Activated CD4-positive, alpha-beta T cell treated with anti-CD3 and anti-CD28 coated beads, Interleukin-2, amount 50 U/mL, for 16 hours (primary cell): ENCODE results near the gene PIK3C2G.
A peak's percentile ranks its signal among the peaks of the same experiment; 100 is the strongest.

ENCODE experiments used
- DNase-seq: peaks from one replicate; pipeline ENCODE4 v3.0.0-alpha.2; 2020

The PIK3C2G gene

DNA sequence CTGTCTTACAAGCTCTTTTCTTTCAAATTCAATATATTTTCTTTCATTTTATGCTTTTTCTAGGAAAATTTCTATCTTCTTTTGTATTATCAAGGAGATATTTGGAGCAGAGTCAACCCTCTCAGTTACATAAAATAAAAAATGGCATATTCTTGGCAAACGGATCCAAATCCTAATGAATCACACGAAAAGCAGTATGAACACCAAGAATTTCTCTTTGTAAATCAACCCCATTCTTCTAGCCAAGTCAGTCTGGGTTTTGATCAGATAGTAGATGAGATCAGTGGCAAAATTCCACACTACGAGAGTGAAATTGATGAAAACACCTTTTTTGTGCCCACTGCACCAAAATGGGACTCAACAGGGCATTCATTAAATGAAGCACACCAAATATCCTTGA, 20.6 kb downstream of the PIK3C2G start:
- no peak for DNase-seq

DNA sequence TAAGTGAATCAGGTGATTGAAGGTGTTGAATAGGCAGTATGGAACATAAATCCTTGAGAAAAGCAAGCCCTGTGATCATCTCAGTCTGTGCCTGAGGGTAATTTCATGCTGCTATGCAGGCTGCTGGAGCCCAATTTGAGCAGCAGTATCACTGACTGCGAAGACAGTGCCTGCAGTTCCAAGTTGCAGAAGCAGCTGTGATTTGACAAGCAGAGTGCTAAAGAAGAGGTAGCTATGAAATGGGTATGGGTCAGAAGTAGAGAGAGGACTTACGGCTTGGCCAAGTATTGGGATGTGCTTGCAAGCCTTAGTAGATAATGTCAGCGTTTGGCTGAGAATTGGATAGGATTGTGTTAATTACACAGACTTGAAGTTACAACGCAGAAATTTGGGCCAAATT, 22.5 kb downstream of the PIK3C2G start:
- DNase-seq = no peak

GRCh38 chr12:18284386-18284785, 23.1 kb downstream of the PIK3C2G start:
- no peak for DNase-seq

DNA sequence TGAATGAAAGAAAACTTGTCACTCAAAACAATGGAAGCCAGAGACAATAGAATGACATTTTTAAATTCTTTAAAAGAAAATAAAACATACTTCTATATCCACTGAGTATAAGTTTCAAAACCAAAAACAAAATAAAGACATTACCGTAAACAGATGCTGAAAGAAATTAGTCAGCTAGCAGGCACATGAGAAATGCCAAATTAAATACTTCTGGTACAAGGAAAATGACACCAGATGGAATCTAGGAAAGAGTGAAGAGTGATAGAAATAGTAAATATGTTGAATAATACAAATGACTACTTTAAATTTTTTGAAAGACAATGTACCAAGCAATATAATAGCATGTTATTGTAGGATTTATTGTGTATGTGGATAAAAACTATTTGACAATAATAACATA, 23.8 kb downstream of the PIK3C2G start:
- no peak for DNase-seq

DNA sequence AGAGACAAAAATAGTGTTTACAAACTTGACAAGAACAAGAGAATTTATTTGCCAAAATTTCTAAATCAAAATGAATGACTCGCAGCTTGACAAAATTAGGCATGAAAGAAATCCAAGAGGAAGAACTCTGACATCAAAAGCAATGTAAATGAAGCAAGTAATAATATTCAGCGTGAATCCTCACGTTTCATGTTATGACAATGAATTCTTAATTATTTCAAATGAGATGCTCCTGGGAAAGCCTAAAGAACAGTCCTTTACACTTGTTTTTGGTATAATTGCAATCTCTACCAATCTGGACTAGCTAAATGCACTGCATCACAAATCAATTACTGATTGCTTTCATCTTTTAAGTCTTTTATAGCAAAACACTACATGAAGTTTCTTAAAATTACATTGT, 29.1 kb downstream of the PIK3C2G start:
- no peak for DNase-seq

DNA sequence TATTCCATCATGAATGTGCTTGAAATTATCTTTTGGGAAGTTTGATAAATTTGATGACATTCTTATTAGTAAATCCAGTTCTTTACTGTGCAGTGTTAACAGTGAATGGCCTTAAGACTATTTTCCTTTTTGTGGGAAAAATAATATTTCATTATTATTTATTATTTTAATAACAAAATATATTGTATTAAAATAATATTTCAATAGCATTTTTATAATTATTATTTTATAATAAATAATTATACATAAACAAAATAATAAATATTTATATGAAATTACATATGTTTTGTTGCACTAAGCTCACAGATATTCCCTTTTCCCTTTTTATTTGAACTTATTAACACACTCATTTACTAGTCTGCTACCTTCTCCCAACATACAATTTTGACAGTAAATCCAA, 33.6 kb downstream of the PIK3C2G start:
- DNase-seq = no peak

- DNase-seq = no peak
Measured at GRCh38 chr12:18296201-18296908, 35.0 kb downstream of the PIK3C2G start.

GRCh38 chr12:18296909-18297280, 35.6 kb downstream of the PIK3C2G start:
- no peak for DNase-seq

DNA sequence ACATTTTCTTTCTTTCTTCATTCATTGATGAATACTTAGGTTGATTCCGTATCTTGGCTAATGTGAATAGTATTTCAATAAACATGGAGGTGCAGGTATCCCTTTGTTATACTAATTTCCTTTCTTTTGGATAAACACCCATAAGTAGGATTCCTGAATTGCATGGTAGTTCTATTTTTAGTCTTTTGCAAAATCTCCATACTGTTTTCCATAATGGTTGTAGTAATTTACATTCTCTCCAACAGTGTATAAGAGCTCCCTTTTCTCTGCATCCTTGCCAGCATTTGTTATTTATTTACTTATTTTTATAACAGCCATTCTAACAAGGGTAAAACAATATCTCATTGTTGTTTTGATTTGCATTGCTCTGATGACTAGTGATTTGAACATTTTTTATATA, 36.6 kb downstream of the PIK3C2G start:
- DNase-seq = no peak

GRCh38 chr12:18302809-18303430, 41.6 kb downstream of the PIK3C2G start:
- DNase-seq = no peak

DNA sequence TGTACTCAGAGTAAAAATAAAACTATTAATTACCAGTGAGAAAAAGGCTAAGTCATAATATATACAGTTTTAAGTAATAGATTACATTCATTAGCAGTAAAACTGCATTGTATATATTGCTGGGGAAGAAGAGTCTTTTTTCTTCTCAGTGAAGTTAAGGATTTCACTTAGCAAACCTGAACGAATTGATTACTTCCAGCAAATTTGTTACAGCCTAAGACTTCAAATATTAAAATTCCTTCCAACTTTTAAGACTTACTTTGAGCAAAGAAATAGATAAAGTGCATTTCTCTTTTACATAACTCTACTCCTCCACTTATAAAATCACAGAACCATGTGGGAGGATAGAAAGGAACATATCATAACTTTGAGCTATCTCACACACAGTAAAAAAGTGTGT, 43.3 kb downstream of the PIK3C2G start:
- DNase-seq = no peak

DNA sequence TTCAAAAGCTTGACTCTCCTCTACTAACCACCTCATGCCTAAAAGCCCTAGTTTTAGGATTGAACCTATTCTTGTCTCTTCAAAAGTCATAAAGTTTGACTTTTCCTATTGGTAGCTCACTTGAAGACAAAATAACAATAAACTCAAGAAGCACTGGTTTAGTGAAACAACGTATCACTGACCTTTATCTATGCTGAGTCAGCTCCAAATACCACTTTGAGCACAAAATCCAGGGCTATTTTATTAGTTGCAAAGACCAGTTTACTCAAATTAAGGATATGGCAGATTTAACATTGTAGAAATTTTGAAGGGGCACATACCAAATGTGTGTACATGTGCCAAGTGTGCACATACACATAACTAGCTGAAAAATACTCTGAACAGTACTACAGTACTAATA, 45.0 kb downstream of the PIK3C2G start:
- DNase-seq = no peak

GRCh38 chr12:18313306-18313705, 52.0 kb downstream of the PIK3C2G start:
- no peak for DNase-seq

DNA sequence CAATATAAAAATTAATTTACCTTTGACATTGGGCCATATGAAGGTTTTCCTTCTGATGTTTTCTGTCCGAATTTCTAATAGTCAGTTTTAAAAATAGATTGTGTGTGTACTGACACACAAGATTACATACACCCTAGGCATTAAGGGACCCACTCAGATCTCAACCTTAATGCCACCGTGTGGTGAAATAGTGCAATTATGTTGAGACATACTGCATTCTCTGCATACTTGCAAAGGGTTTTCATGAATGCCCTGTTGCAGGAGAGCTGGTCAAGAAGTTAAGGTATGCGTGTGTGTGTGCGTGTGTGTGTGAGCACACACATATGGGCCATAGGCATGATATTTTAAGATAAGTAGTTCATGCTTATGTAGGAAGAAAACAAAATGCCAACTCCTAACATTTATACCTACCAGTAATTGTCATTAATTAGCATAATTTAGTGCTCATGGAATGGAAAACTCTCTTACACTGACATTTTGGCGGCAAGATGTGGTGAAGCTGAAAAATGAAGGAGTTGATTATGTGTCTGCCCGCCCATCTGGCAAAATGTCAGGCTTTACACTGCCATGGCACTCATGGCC, 58.8 kb downstream of the PIK3C2G start:
- DNase-seq = peak; percentile 8

DNA sequence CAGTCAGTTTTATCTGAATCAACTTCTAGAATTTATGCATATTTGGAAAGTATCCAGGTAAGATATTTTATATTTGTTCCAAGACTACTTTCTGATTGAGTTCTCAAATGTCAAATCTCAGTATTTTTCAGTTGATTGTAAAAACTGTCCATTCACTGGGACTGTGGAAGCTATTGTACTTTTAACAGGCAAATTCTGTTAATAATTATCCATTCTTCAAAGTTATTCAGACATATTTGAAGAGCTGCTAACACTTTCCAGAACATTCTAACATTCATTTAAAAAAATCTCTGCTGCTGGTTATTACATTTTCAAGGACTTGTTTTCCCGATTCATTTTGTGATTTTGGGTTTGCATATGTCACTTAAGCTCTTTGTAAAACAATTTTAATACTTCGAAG, 59.7 kb downstream of the PIK3C2G start:
- DNase-seq = no peak

GRCh38 chr12:18323159-18323558, 61.8 kb downstream of the PIK3C2G start:
- no peak for DNase-seq

DNA sequence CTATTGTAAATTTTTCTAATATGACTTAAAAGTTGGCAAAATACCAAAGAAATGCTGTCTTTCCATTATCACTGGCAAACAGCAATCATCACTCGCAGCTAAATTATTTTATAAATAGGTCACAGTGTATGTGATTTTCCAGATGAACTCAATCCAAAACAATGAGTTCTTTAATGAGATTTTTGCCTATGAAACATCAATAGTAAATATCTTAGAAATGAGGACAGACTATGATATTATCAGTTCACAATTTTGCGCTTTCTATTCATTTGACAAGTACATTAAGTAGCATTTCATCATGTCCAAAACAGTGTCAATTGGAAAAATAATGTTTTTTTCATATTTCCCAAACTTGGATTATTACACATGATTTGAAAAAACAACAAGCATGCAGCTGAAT, 65.7 kb downstream of the PIK3C2G start:
- no peak for DNase-seq

- DNase-seq = no peak
Measured at GRCh38 chr12:18332173-18332572, 70.9 kb downstream of the PIK3C2G start.

GRCh38 chr12:18339633-18340032, 78.3 kb downstream of the PIK3C2G start:
- DNase-seq = no peak

- DNase-seq = no peak
Measured at GRCh38 chr12:18340186-18340585, 78.9 kb downstream of the PIK3C2G start.

- DNase-seq = no peak
Measured at GRCh38 chr12:18340786-18341185, 79.5 kb downstream of the PIK3C2G start.

- no peak for DNase-seq
Measured at GRCh38 chr12:18343708-18344107, 82.4 kb downstream of the PIK3C2G start.

GRCh38 chr12:18345021-18345735, 83.9 kb downstream of the PIK3C2G start:
- DNase-seq = no peak

GRCh38 chr12:18352312-18352711, 91.0 kb downstream of the PIK3C2G start:
- no peak for DNase-seq
